GM19455 (cell line): ENCODE data around the gene ATXN10.

ENCODE experiments used
- ATAC-seq: cut with Tn5 transposase; IDR thresholded peaks from one replicate; pipeline ENCODE4 v1.9.1; 2021; ENCODE audit not compliant: unreplicated experiment

Gene ATXN10

GRCh38 chr22:45845076-45845487 lies 173.4 kb downstream of the ATXN10 start:
- ATAC-seq = no peak

- ATAC-seq = no peak
Observed at GRCh38 chr22:45846952-45847351, 175.3 kb downstream of the ATXN10 start.

GRCh38 chr22:45848904-45849303 lies 177.3 kb downstream of the ATXN10 start:
- ATAC-seq = no peak

- ATAC-seq = no peak
Observed at GRCh38 chr22:45852826-45853225, 181.2 kb downstream of the ATXN10 start.

- no peak for ATAC-seq
Observed at GRCh38 chr22:45855961-45856360, 184.3 kb downstream of the ATXN10 start.

- ATAC-seq = no peak
Observed at GRCh38 chr22:45857519-45857918, 185.9 kb downstream of the ATXN10 start.

- ATAC-seq = no peak
Observed at GRCh38 chr22:45859231-45860161, 187.9 kb downstream of the ATXN10 start.

GRCh38 chr22:45860201-45860600 lies 188.6 kb downstream of the ATXN10 start:
- ATAC-seq = no peak

- no peak for ATAC-seq
Observed at GRCh38 chr22:45861259-45861658, 189.6 kb downstream of the ATXN10 start.

GRCh38 chr22:45863981-45864751 lies 192.5 kb downstream of the ATXN10 start:
- ATAC-seq = no peak

GRCh38 chr22:45864959-45865476 lies 193.4 kb downstream of the ATXN10 start:
- no peak for ATAC-seq

- ATAC-seq = no peak
Observed at GRCh38 chr22:45865561-45866125, 194.0 kb downstream of the ATXN10 start.

- no peak for ATAC-seq
Observed at GRCh38 chr22:45866126-45866645, 194.6 kb downstream of the ATXN10 start.

GRCh38 chr22:45866646-45867117 lies 195.0 kb downstream of the ATXN10 start:
- ATAC-seq = no peak

GRCh38 chr22:45867118-45867905 lies 195.7 kb downstream of the ATXN10 start:
- no peak for ATAC-seq

GRCh38 chr22:45867906-45868555 lies 196.4 kb downstream of the ATXN10 start:
- no peak for ATAC-seq

GRCh38 chr22:45868571-45869339 lies 197.1 kb downstream of the ATXN10 start:
- ATAC-seq = no peak

GRCh38 chr22:45869340-45869847 lies 197.8 kb downstream of the ATXN10 start:
- no peak for ATAC-seq

GRCh38 chr22:45870011-45870410 lies 198.4 kb downstream of the ATXN10 start:
- no peak for ATAC-seq
